ENCODE results near the gene LATS1. TPM values are rescaled to one million over a fixed set of nuclear protein-coding genes. Genes with fewer than 3 reads are reported as not detected.
"Not testable (repeated sequence)": the region's sequence is repeated elsewhere in the genome, so short reads cannot be mapped to it uniquely, and the experiment has no call there.

The LATS1 gene
- total and polyA plus RNA-seq, 9 donors = 10.7 to 46.0 (median 34.7) TPM

DNA sequence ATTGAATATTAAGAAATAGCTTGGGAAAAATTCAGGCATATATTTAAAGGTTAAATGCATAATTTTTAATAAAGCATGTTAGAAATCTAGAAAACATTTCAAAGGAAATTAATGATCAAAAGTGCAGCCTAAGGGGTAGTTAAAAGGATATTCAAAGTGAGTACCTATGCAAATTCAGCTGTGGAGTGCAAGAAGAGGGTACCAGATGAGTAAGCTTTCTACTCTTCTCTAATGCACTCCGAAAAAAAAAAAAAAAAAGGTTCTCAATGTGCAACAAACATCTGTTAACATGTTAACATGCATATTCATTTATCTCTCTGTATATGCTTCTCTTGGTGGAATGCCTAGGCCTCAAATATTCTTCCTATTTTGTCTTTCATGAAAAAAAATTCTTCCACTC is 37.4 kb downstream of the LATS1 start:
- Histone ChIP-seq H3K27me3 (no peaks in the 10 kb centered on the region), H3K36me3 (no peaks in the 10 kb centered on the region), H3K27ac (no peak overlapping the region), H3K4me3 (no peak overlapping the region), H3K9me3 (no peaks in the 10 kb centered on the region), H3K4me1 (ENCODE audit: insufficient read depth) (no peaks in the 10 kb centered on the region)
- WGBS, 3 donors = 43 to 54% (median 53%) methylated on average over 1 of the region's 1 CpG
- DNase-seq = no peak
- intact Hi-C loops (cut with DNase I) = no loop called here
- TF ChIP-seq, protein P1, sequence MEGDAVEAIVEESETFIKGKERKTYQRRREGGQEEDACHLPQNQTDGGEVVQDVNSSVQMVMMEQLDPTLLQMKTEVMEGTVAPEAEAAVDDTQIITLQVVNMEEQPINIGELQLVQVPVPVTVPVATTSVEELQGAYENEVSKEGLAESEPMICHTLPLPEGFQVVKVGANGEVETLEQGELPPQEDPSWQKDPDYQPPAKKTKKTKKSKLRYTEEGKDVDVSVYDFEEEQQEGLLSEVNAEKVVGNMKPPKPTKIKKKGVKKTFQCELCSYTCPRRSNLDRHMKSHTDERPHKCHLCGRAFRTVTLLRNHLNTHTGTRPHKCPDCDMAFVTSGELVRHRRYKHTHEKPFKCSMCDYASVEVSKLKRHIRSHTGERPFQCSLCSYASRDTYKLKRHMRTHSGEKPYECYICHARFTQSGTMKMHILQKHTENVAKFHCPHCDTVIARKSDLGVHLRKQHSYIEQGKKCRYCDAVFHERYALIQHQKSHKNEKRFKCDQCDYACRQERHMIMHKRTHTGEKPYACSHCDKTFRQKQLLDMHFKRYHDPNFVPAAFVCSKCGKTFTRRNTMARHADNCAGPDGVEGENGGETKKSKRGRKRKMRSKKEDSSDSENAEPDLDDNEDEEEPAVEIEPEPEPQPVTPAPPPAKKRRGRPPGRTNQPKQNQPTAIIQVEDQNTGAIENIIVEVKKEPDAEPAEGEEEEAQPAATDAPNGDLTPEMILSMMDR (IDR thresholded peaks at IDR 0.05) = no peak

DNA sequence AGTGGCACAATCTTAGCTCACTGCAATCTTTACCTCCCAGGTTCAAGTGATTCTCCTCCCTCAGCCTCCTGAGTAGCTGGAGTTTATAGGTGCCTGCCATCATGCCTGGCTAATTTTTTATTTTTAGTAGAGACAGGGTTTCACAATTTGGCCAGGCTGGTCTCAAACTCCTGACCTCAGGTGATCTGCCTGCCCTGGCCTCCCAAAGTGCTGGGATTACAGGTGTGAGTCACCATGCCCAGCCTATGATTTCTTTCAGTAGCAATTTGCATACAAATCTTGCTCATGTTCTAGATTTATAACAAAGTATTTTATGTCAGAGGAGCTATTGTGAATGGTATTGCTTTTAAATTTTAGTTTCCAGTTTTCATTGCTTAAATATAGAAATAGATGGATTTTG is 45.6 kb downstream of the LATS1 start:
- H3K9me3 ChIP-seq; H3K4me3 ChIP-seq; H3K27me3 ChIP-seq; H3K4me1 ChIP-seq (ENCODE audit: insufficient read depth); intact Hi-C loops (cut with DNase I); H3K36me3 ChIP-seq; H3K27ac ChIP-seq; DNase-seq: not testable (repeated sequence)

DNA sequence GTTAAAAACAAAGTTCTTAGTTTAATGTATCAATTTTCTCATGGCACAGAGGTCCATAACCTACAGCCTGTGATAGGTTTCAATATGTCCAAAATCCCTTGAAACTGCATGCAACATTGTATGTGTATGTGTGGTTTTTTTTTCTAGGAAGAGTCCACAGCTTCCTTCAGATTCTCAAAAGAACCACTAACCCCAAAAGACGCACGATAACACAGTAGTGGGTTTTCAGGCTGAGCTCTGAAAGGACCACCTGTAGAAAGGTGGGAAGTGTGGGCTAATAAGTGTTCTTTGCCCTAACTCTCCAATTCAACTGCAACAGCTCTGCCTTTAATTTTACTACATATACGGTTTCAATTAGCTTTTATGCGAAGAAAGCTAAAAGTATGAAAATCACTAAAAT is 57.9 kb downstream of the LATS1 start:
- H3K36me3 ChIP-seq = no peaks in the 10 kb centered on the region
- no peaks in the 10 kb centered on the region for H3K4me1 ChIP-seq (ENCODE audit: insufficient read depth)
- WGBS, 3 donors = 91 to 93% (median 92%) methylated on average over 4 of the region's 4 CpGs
- no peaks in the 10 kb centered on the region for H3K27me3 ChIP-seq
- H3K9me3 ChIP-seq = no peaks in the 10 kb centered on the region
- TF ChIP-seq EP300 (IDR thresholded peaks at IDR 0.05) = no peak
- TF ChIP-seq POLR2A (IDR thresholded peaks at IDR 0.05) = no peak
- TF ChIP-seq, protein P1 (IDR thresholded peaks at IDR 0.05) = no peak
- H3K27ac ChIP-seq = no peak overlapping the region
- DNase-seq = no peak
- no peak overlapping the region for H3K4me3 ChIP-seq
- intact Hi-C loops (cut with DNase I) = no loop called here

DNA sequence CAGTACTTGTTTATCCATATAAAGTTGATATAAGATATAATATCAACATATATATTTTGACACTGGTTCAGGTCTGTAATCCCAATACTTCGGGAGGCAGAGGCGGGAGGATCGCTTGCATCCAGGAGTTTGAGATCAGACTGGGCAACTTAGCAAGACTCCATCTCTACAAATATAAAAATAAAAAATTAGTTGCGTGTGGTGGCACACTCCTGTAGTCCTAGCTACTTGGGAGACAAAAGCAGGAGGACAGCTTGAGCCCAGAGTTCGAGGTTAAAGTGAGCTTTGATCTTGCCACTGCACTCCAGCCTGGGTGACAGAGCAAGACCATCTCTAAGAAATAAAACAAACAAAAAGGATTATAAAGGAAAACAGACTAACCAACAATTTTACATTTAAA is 60.5 kb downstream of the LATS1 start:
- intact Hi-C loops (cut with DNase I) = no loop called here
- Histone ChIP-seq H3K4me3 (no peak overlapping the region), H3K27ac (no peak overlapping the region), H3K4me1 (ENCODE audit: insufficient read depth) (no peaks in the 10 kb centered on the region), H3K36me3 (no peaks in the 10 kb centered on the region), H3K27me3 (no peaks in the 10 kb centered on the region), H3K9me3 (no peaks in the 10 kb centered on the region)
- no peak for DNase-seq
- TF ChIP-seq EP300 (IDR thresholded peaks at IDR 0.05) (no peak), POLR2A (IDR thresholded peaks at IDR 0.05) (no peak)
- TF ChIP-seq, protein P1 (IDR thresholded peaks at IDR 0.05) = no peak
- 93 to 96% (median 95%) methylated on average over 5 of the region's 5 CpGs for WGBS, 3 donors

DNA sequence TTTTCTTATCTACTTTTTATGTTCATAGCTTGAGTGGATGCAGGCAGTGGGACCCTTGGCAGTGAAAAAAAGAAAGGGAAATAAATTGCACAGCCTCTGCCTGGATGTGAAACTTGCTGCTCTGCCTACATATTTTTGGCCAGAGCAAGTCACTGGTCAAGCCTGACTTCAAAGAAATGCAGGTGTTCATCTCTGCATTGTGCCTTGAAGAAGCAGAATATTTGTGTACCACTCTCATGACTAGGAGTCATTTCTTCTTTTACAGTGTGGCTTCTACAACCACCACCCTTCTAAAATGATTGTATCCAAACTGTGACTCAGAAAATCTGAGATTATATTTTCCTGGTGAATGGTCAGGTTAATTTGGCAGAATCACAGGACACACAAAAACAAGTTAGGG is 66.8 kb downstream of the LATS1 start:
- no peaks in the 10 kb centered on the region for H3K27me3 ChIP-seq
- no peak overlapping the region for H3K4me3 ChIP-seq
- H3K36me3 ChIP-seq = no peaks in the 10 kb centered on the region
- no peak for DNase-seq
- H3K27ac ChIP-seq = no peak overlapping the region
- peaks cover 3% of the 10 kb centered on the region for H3K4me1 ChIP-seq (ENCODE audit: insufficient read depth)
- intact Hi-C loops (cut with DNase I) = no loop called here
- TF ChIP-seq POLR2A (IDR thresholded peaks at IDR 0.05) = no peak
- no peak for TF ChIP-seq EP300 (IDR thresholded peaks at IDR 0.05)
- TF ChIP-seq, protein P1 (IDR thresholded peaks at IDR 0.05) = no peak
- no peaks in the 10 kb centered on the region for H3K9me3 ChIP-seq
